Activated CD4-positive, alpha-beta T cell treated with anti-CD3 and anti-CD28 coated beads, Interleukin-2, amount 10 ng/mL, durations not matched to agents 24 days and 14 days (primary cell): ENCODE results near the gene IL20. TPM values are rescaled to one million over a fixed set of nuclear protein-coding genes. Genes with fewer than 3 reads are reported as not detected.

ENCODE experiments used
- DNase-seq: peaks from one replicate; pipeline ENCODE4 v3.0.0; 2022
- H3K27ac Mint-ChIP-seq: one replicate; pipeline ENCODE4 v1.8.0; 2022; ENCODE audit warnings: mild to moderate bottlenecking, mixed read lengths
- H3K27me3 Mint-ChIP-seq: one replicate; pipeline ENCODE4 v1.8.0; 2022; ENCODE audit warnings: mixed read lengths
- H3K36me3 Mint-ChIP-seq: one replicate; pipeline ENCODE4 v1.8.0; 2022; ENCODE audit warnings: low read depth, mild to moderate bottlenecking, mixed read lengths
- H3K4me1 Mint-ChIP-seq: one replicate; pipeline ENCODE4 v1.8.0; 2021; ENCODE audit warnings: mixed read lengths
- H3K4me3 Mint-ChIP-seq: one replicate; pipeline ENCODE4 v1.8.0; 2022; ENCODE audit warnings: mild to moderate bottlenecking, moderate library complexity, mixed read lengths
- H3K9me3 Mint-ChIP-seq: one replicate; pipeline ENCODE4 v1.8.0; 2021; ENCODE audit warnings: mixed read lengths
- intact Hi-C: fragments of 100-400 bp; cut with micrococcal nuclease; formaldehyde crosslinking; loops from one replicate; pipeline ENCODE4 v1.15.1; 2023
- total RNA-seq: library from RNA; stranded (reverse); gene quantifications from 2 replicates; pipeline ENCODE4 v1.2.3, GENCODE V29; 2022

The IL20 gene
- total RNA-seq, 1 donor from 2014 or later = not detected

- peaks cover 1% of the 10 kb centered on the region for H3K36me3 Mint-ChIP-seq
- no peak overlapping the region for H3K4me3 Mint-ChIP-seq
- intact Hi-C loops = no loop called here
- DNase-seq = no peak
- H3K27me3 Mint-ChIP-seq = peaks cover under 1% of the 10 kb centered on the region
- H3K4me1 Mint-ChIP-seq = peaks cover 59% of the 10 kb centered on the region
- no peaks in the 10 kb centered on the region for H3K9me3 Mint-ChIP-seq
- no peak overlapping the region for H3K27ac Mint-ChIP-seq
Observed at GRCh38 chr1:206892351-206892984, 27.0 kb downstream of the IL20 start.

- intact Hi-C loops = no loop called here
- H3K36me3 Mint-ChIP-seq = peaks cover 1% of the 10 kb centered on the region
- peaks cover 60% of the 10 kb centered on the region for H3K4me1 Mint-ChIP-seq
- H3K4me3 Mint-ChIP-seq = no peak overlapping the region
- DNase-seq = no peak
- H3K9me3 Mint-ChIP-seq = no peaks in the 10 kb centered on the region
- H3K27me3 Mint-ChIP-seq = no peaks in the 10 kb centered on the region
- H3K27ac Mint-ChIP-seq = no peak overlapping the region
Observed at GRCh38 chr1:206893380-206893779, 28.0 kb downstream of the IL20 start.

GRCh38 chr1:206895325-206895724 is 29.9 kb downstream of the IL20 start:
- Mint-ChIP-seq H3K9me3 (no peaks in the 10 kb centered on the region), H3K4me1 (peaks cover 51% of the 10 kb centered on the region), H3K36me3 (peaks cover 3% of the 10 kb centered on the region), H3K27ac (no peak overlapping the region), H3K4me3 (no peak overlapping the region), H3K27me3 (no peaks in the 10 kb centered on the region)
- no peak for DNase-seq
- intact Hi-C loops = no loop called here

- Mint-ChIP-seq H3K27me3 (no peaks in the 10 kb centered on the region), H3K36me3 (peaks cover 3% of the 10 kb centered on the region), H3K9me3 (no peaks in the 10 kb centered on the region), H3K27ac (peak overlapping the region; percentile 32), H3K4me1 (peaks cover 49% of the 10 kb centered on the region), H3K4me3 (no peak overlapping the region)
- intact Hi-C loops = no loop called here
- DNase-seq = no peak
Observed at GRCh38 chr1:206895837-206896242, 30.4 kb downstream of the IL20 start.

GRCh38 chr1:206896261-206896660 is 30.8 kb downstream of the IL20 start:
- H3K27me3 Mint-ChIP-seq = no peaks in the 10 kb centered on the region

GRCh38 chr1:206897175-206897574 is 31.8 kb downstream of the IL20 start, which contains the start of gene IL24:
IL24 (plus strand) TSS chr1:206897443; CDS start chr1:206897833, 390 bp downstream.
- Mint-ChIP-seq H3K4me1 (peaks cover 38% of the 10 kb centered on the region), H3K27ac (peak within 1 kb of the TSS; percentile 90), H3K9me3 (no peaks in the 10 kb centered on the region), H3K27me3 (no peaks in the 10 kb centered on the region), H3K36me3 (peaks cover 14% of the 10 kb centered on the region), H3K4me3 (peak within 1 kb of the TSS; percentile 75)
- intact Hi-C loops = no loop called here
- DNase-seq = no peak

More at GRCh38 chr1:206896261-206896660, 30.8 kb downstream of the IL20 start:
- Mint-ChIP-seq H3K9me3 (no peaks in the 10 kb centered on the region), H3K4me3 (no peak overlapping the region), H3K36me3 (peaks cover 4% of the 10 kb centered on the region), H3K4me1 (peaks cover 45% of the 10 kb centered on the region), H3K27ac (peak overlapping the region; percentile 13)
- no peak for DNase-seq
- intact Hi-C loops = no loop called here

- intact Hi-C loops = no loop called here
- H3K4me1 Mint-ChIP-seq = peaks cover 33% of the 10 kb centered on the region
Observed at GRCh38 chr1:206898089-206898914, 32.9 kb downstream of the IL20 start.

GRCh38 chr1:206898915-206899431 is 33.5 kb downstream of the IL20 start:
- intact Hi-C loops = no loop called here
- no peak for DNase-seq
- Mint-ChIP-seq H3K9me3 (no peaks in the 10 kb centered on the region), H3K27me3 (no peaks in the 10 kb centered on the region), H3K36me3 (peaks cover 24% of the 10 kb centered on the region), H3K27ac (peak overlapping the region; percentile 35), H3K4me1 (peaks cover 29% of the 10 kb centered on the region), H3K4me3 (peak overlapping the region; percentile 35)

More at GRCh38 chr1:206898089-206898914, 32.9 kb downstream of the IL20 start:
- Mint-ChIP-seq H3K36me3 (peaks cover 17% of the 10 kb centered on the region), H3K27me3 (no peaks in the 10 kb centered on the region), H3K9me3 (no peaks in the 10 kb centered on the region), H3K27ac (peak overlapping the region; percentile 44), H3K4me3 (peak overlapping the region; percentile 35)
- no peak for DNase-seq

GRCh38 chr1:206899717-206900116 is 34.3 kb downstream of the IL20 start:
- Mint-ChIP-seq H3K27me3 (no peaks in the 10 kb centered on the region), H3K36me3 (peaks cover 30% of the 10 kb centered on the region), H3K27ac (no peak overlapping the region), H3K4me3 (no peak overlapping the region), H3K9me3 (no peaks in the 10 kb centered on the region), H3K4me1 (peaks cover 30% of the 10 kb centered on the region)
- DNase-seq = no peak
- intact Hi-C loops = no loop called here

- Mint-ChIP-seq H3K4me1 (peaks cover 35% of the 10 kb centered on the region), H3K27ac (no peak overlapping the region)
Observed at GRCh38 chr1:206900149-206900548, 34.7 kb downstream of the IL20 start.

GRCh38 chr1:206901944-206902343 is 36.5 kb downstream of the IL20 start:
- Mint-ChIP-seq H3K27ac (no peak overlapping the region), H3K4me1 (peaks cover 42% of the 10 kb centered on the region), H3K9me3 (no peaks in the 10 kb centered on the region), H3K27me3 (no peaks in the 10 kb centered on the region), H3K36me3 (peaks cover 47% of the 10 kb centered on the region), H3K4me3 (no peak overlapping the region)
- intact Hi-C loops = no loop called here
- no peak for DNase-seq

More at GRCh38 chr1:206900149-206900548, 34.7 kb downstream of the IL20 start:
- intact Hi-C loops = no loop called here
- DNase-seq = no peak
- H3K4me3 Mint-ChIP-seq = no peak overlapping the region
- no peaks in the 10 kb centered on the region for H3K27me3 Mint-ChIP-seq
- no peaks in the 10 kb centered on the region for H3K9me3 Mint-ChIP-seq
- H3K36me3 Mint-ChIP-seq = peaks cover 35% of the 10 kb centered on the region

GRCh38 chr1:206902702-206903101 is 37.3 kb downstream of the IL20 start:
- intact Hi-C loops = no loop called here
- Mint-ChIP-seq H3K9me3 (no peaks in the 10 kb centered on the region), H3K4me1 (peaks cover 37% of the 10 kb centered on the region), H3K4me3 (no peak overlapping the region), H3K27me3 (no peaks in the 10 kb centered on the region), H3K27ac (no peak overlapping the region), H3K36me3 (peaks cover 47% of the 10 kb centered on the region)
- DNase-seq = no peak

- Mint-ChIP-seq H3K36me3 (peaks cover 54% of the 10 kb centered on the region), H3K4me1 (peaks cover 36% of the 10 kb centered on the region), H3K9me3 (no peaks in the 10 kb centered on the region), H3K27ac (no peak overlapping the region), H3K4me3 (no peak overlapping the region), H3K27me3 (no peaks in the 10 kb centered on the region)
- DNase-seq = no peak
- intact Hi-C loops = no loop called here
Observed at GRCh38 chr1:206903687-206904086, 38.3 kb downstream of the IL20 start.
